Measurements from ENCODE around the gene COQ7. TPM values are rescaled to one million over a fixed set of nuclear protein-coding genes. Genes with fewer than 3 reads are reported as not detected.

The COQ7 gene
- total and polyA plus RNA-seq, 8 donors = 6.9 to 12.6 (median 10.1) TPM

GRCh38 chr16:19102187-19102872 is 34.9 kb downstream of the COQ7 start:
- no peak for TF ChIP-seq CTCF (IDR thresholded peaks at IDR 0.05)

DNA sequence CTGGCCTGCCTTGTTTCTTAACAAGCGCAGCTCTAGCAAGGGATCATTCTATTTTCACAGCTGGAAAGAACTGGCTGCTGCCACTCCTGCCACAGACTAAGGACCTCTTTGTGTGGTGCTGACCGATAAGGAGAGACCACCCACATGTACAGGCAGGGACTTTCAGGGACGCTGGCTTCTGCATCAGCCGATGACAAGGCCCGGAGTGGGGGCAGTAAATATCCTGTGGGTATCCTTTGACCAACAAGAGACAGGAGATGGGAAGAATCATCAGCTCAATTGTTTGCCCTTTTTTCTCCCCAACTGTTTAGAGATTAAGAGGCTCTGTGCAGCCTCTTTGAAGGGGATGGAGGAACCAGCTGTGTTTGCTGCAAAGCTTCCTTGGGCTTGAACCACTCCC is 37.2 kb downstream of the COQ7 start:
- DNase-seq (no peak), FAIRE-seq (no peak), ATAC-seq (no peak)
- no peaks in the 10 kb centered on the region for H3K9me3 ChIP-seq
- WGBS, 2 donors = 88 to 90% methylated on average over 5 of the region's 5 CpGs
- H3K36me3 ChIP-seq = no peaks in the 10 kb centered on the region
- H3K27ac ChIP-seq = no peak overlapping the region
- TF ChIP-seq CTCF (IDR thresholded peaks at IDR 0.05) = no peak
- peaks cover 0 to 4% (median 0%) of the 10 kb centered on the region in 3 donors for H3K4me1 ChIP-seq
- intact Hi-C loops (cut with DNase I) = no loop called here
- H3K27me3 ChIP-seq = no peaks in the 10 kb centered on the region
- no peak overlapping the region for H3K4me3 ChIP-seq

More at GRCh38 chr16:19102187-19102872, 34.9 kb downstream of the COQ7 start:
- DNase-seq (no peak), ATAC-seq (peak in 1 of 4 donors; percentile 31), FAIRE-seq (no peak)
- Histone ChIP-seq H3K4me3 (no peak overlapping the region), H3K27ac (no peak overlapping the region), H3K9me3 (no peaks in the 10 kb centered on the region), H3K4me1 (peaks cover 0 to 2% (median 0%) of the 10 kb centered on the region in 3 donors), H3K36me3 (no peaks in the 10 kb centered on the region), H3K27me3 (no peaks in the 10 kb centered on the region)
- intact Hi-C loops (cut with DNase I) = no loop called here
- WGBS, 2 donors = 73 to 76% methylated on average over 16 of the region's 16 CpGs

- H3K27me3 ChIP-seq = no peaks in the 10 kb centered on the region
- H3K4me1 ChIP-seq = peaks cover 0 to 4% (median 0%) of the 10 kb centered on the region in 3 donors
- no peak overlapping the region for H3K27ac ChIP-seq
- TF ChIP-seq CTCF (IDR thresholded peaks at IDR 0.05) = no peak
- FAIRE-seq (no peak), DNase-seq (no peak), ATAC-seq (no peak)
- no peak overlapping the region for H3K4me3 ChIP-seq
- WGBS, 2 donors = 93 to 98% methylated on average over 6 of the region's 6 CpGs
- H3K36me3 ChIP-seq = no peaks in the 10 kb centered on the region
- intact Hi-C loops (cut with DNase I) = no loop called here
- H3K9me3 ChIP-seq = no peaks in the 10 kb centered on the region
Measured at GRCh38 chr16:19105131-19105530, 37.7 kb downstream of the COQ7 start.

DNA sequence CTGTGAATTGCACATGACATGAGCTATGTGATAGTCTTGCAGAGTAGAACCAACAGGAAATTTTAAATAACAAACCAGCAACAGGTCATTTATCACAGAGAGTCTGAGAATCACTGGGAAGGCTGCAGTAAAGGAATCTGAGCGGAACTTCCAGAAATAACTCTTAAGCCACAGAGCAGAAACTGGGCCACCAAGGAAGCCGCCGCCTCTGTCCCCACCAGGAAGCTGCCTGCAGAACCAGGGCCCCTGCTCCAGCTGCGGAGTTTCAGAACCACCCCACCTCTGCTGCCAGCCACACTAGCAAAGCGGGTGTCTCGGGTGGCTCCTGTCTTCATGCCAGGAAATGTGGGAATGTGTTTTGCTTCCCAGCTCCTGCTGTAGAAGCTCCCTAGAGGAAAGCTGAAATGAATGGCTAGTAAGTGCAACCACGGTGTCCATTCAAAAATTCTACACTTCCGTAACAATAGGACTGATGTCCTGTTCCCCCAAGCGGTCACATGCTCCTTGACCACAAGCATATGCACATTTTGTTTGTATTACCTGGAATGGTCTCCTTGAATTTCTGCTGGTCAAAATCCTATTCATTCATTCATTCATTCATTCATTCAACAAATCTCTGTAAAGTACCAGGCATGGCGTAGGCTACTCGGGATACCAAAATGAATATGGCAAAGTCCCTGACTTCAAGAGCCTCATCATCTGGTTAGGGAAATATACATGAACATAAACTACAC is 38.6 kb downstream of the COQ7 start:
- Histone ChIP-seq H3K36me3 (no peaks in the 10 kb centered on the region), H3K27me3 (no peaks in the 10 kb centered on the region), H3K4me1 (peaks cover 6 to 12% (median 6%) of the 10 kb centered on the region in 3 donors), H3K9me3 (no peaks in the 10 kb centered on the region), H3K4me3 (no peak overlapping the region), H3K27ac (no peak overlapping the region)
- DNase-seq = no peak
- no peak for ATAC-seq
- no peak for FAIRE-seq
- 66 to 79% methylated on average over 11 of the region's 11 CpGs for WGBS, 2 donors
- intact Hi-C loops (cut with DNase I) = no loop called here
- no peak for TF ChIP-seq CTCF (IDR thresholded peaks at IDR 0.05)

DNA sequence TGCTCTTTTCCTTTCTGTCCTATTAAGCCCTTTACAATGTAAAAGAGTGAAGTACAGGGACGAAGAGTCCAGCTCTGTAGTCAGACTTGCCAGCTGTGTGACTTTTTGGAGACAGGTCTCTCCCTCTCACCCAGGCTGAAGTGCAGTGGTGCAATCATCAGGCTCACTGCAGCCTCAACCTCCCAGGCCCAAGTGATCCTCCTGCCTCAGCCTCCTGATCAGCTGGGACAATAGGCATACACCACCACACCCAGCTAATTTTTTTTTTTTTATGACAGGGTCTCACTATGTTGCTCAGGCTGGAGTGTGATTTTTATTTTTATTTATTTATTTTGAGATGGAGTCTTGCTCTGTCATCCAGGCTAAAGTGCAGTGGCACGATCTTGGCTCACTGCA is 39.2 kb downstream of the COQ7 start:
- intact Hi-C loops (cut with DNase I) = no loop called here
- peaks cover 6 to 17% (median 6%) of the 10 kb centered on the region in 3 donors for H3K4me1 ChIP-seq
- WGBS, 2 donors = 92 to 96% methylated on average over 2 of the region's 2 CpGs
- ATAC-seq = no peak
- no peaks in the 10 kb centered on the region for H3K9me3 ChIP-seq
- H3K27ac ChIP-seq = no peak overlapping the region
- no peaks in the 10 kb centered on the region for H3K27me3 ChIP-seq
- H3K4me3 ChIP-seq = no peak overlapping the region
- H3K36me3 ChIP-seq = no peaks in the 10 kb centered on the region
- no peak for DNase-seq
- TF ChIP-seq CTCF (IDR thresholded peaks at IDR 0.05) = no peak
- FAIRE-seq = no peak

All from pancreas (tissue), 10 donors.